Activated CD4-positive, alpha-beta T cell treated with anti-CD3 and anti-CD28 coated beads for 1 hour (primary cell): ENCODE data around the gene FBXL13.
"Not testable (repeated sequence)": the region's sequence is repeated elsewhere in the genome, so short reads cannot be mapped to it uniquely, and the experiment has no call there.

Experiments used
- DNase-seq: peaks from one replicate; pipeline ENCODE4 v3.0.0-alpha.2; 2020

The FBXL13 gene

GRCh38 chr7:103020876-103021275 lies 53.7 kb downstream of the FBXL13 start:
- DNase-seq, result not testable (repeated sequence)

GRCh38 chr7:103018295-103018694 lies 56.3 kb downstream of the FBXL13 start:
- not testable (repeated sequence) for DNase-seq

- no peak for DNase-seq
Measured at GRCh38 chr7:103011650-103012049, 62.9 kb downstream of the FBXL13 start.

GRCh38 chr7:103010211-103010610 lies 64.4 kb downstream of the FBXL13 start:
- no peak for DNase-seq

GRCh38 chr7:103009466-103010185 lies 65.0 kb downstream of the FBXL13 start:
- no peak for DNase-seq

- no peak for DNase-seq
Measured at GRCh38 chr7:103003004-103003403, 71.6 kb downstream of the FBXL13 start.

GRCh38 chr7:103001210-103001609 lies 73.4 kb downstream of the FBXL13 start:
- DNase-seq, result no peak

- no peak for DNase-seq
Measured at GRCh38 chr7:102996957-102997356, 77.6 kb downstream of the FBXL13 start.

GRCh38 chr7:102995609-102996008 lies 79.0 kb downstream of the FBXL13 start:
- DNase-seq, result not testable (repeated sequence)

GRCh38 chr7:102994567-102994966 lies 80.0 kb downstream of the FBXL13 start:
- DNase-seq, result no peak

- no peak for DNase-seq
Measured at GRCh38 chr7:102993718-102994029, 80.9 kb downstream of the FBXL13 start.

- DNase-seq, result no peak
Measured at GRCh38 chr7:102992938-102993717, 81.5 kb downstream of the FBXL13 start.

GRCh38 chr7:102992509-102992937 lies 82.1 kb downstream of the FBXL13 start:
- no peak for DNase-seq

- DNase-seq, result no peak
Measured at GRCh38 chr7:102991540-102992214, 82.9 kb downstream of the FBXL13 start.

GRCh38 chr7:102991077-102991539 lies 83.5 kb downstream of the FBXL13 start:
- no peak for DNase-seq

- no peak for DNase-seq
Measured at GRCh38 chr7:102990642-102991041, 84.0 kb downstream of the FBXL13 start.

- DNase-seq, result no peak
Measured at GRCh38 chr7:102988631-102989560, 85.7 kb downstream of the FBXL13 start.

- DNase-seq, result no peak
Measured at GRCh38 chr7:102988088-102988487, 86.5 kb downstream of the FBXL13 start.

- no peak for DNase-seq
Measured at GRCh38 chr7:102985176-102985783, 89.3 kb downstream of the FBXL13 start.

GRCh38 chr7:102983602-102984001 lies 91.0 kb downstream of the FBXL13 start:
- DNase-seq, result no peak

- DNase-seq, result no peak
Measured at GRCh38 chr7:102982235-102982634, 92.4 kb downstream of the FBXL13 start.

- DNase-seq, result no peak
Measured at GRCh38 chr7:102981451-102981850, 93.1 kb downstream of the FBXL13 start.
